ENCODE results near the gene TANC2.

TANC2 gene

DNA sequence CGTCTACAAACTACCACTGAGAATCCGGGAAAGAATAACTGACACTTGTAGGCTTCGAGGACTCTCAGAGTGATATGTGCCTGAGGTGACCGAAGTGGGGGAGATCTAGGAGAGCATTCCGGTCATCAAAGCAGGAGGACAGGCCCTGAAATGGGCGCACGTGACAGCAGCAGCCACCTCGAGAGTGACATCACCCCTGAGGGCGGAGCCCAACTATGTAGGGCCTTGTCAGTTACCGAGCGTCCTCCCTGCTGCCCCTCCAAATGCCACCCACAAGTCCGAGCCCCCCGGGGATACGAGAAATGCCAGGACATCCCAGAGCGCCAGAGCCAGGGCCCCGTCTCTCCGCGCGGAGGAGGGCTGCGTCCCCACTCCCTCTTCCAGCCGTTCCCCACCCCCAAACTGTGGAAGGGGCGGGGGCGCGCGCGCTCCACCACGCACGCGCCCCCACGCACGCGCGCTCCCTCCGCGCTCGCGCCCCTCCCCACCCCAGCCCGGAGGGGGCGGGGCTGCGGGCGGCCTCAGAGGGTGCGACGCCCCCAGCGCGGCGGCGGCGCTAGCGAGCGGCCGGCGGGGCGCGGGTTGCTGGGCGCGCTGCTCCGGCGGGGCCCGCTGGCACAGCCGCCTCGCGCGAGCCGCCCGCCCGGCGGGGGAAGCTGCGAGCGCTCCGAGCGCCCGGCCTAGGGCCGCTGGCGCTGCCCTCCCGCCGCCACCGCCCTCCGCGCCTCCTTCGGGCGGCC lies at the start of gene TANC2:
TSS of gene TANC2 (plus strand) at position 550 of the 740 bp plus-strand sequence. CDS start 43,325 bp downstream, outside the sequence.
- DNase-seq (ENCODE audit: low spot score in 2 of 2): peak; percentile 71 to 87
- in situ Hi-C loops (cut with MboI; ENCODE audit: low sequenced_read_pairs): loop anchor here (5.0 kb wide), 1 partner anchor 254 kb away; no protein-coding TSS in a partner anchor
- H3K27me3 ChIP-seq (ENCODE audit: low read depth): no peaks in the 10 kb centered on the region

GRCh38 chr17:62916684-62917571 lies 49.1 kb upstream of the TANC2 start:
- Histone ChIP-seq H3K4me3 (no peak overlapping the region), H3K4me1 (no peaks in the 10 kb centered on the region; the same call in 1 of the 2 replicates), H3K9me3 (no peaks in the 10 kb centered on the region), H3K36me3 (replicated peaks) (no peaks in the 10 kb centered on the region), H3K27me3 (ENCODE audit: low read depth) (no peaks in the 10 kb centered on the region)
- no peak for DNase-seq (ENCODE audit: low spot score in 2 of 2)
- in situ Hi-C loops (cut with MboI; ENCODE audit: low sequenced_read_pairs): no loop called here

More for the DNA sequence above, at the start of gene TANC2:
- no peaks in the 10 kb centered on the region; the same call in 1 of the 2 replicates for H3K36me3 ChIP-seq (replicated peaks)
- peaks cover 34% of the 10 kb centered on the region for H3K4me1 ChIP-seq
- H3K4me3 ChIP-seq: peak within 1 kb of the TSS; percentile 64
- no peaks in the 10 kb centered on the region for H3K9me3 ChIP-seq

- in situ Hi-C loops (cut with MboI; ENCODE audit: low sequenced_read_pairs): no loop called here
- no peaks in the 10 kb centered on the region; the same call in 1 of the 2 replicates for H3K4me1 ChIP-seq
- no peaks in the 10 kb centered on the region for H3K9me3 ChIP-seq
- no peaks in the 10 kb centered on the region for H3K27me3 ChIP-seq (ENCODE audit: low read depth)
- DNase-seq (ENCODE audit: low spot score in 2 of 2): no peak
- H3K4me3 ChIP-seq: no peak overlapping the region
- H3K36me3 ChIP-seq (replicated peaks): no peaks in the 10 kb centered on the region
These were observed 46.6 kb upstream of the TANC2 start for GRCh38 chr17:62919388-62919787.

- Histone ChIP-seq H3K4me3 (no peak overlapping the region), H3K27me3 (ENCODE audit: low read depth) (no peaks in the 10 kb centered on the region), H3K9me3 (no peaks in the 10 kb centered on the region), H3K36me3 (replicated peaks) (no peaks in the 10 kb centered on the region), H3K4me1 (no peaks in the 10 kb centered on the region; the same call in 1 of the 2 replicates)
- no peak for DNase-seq (ENCODE audit: low spot score in 2 of 2)
- in situ Hi-C loops (cut with MboI; ENCODE audit: low sequenced_read_pairs): no loop called here
These were observed 45.7 kb upstream of the TANC2 start for GRCh38 chr17:62920300-62920699.

- Histone ChIP-seq H3K36me3 (replicated peaks) (no peaks in the 10 kb centered on the region), H3K4me3 (no peak overlapping the region), H3K4me1 (no peaks in the 10 kb centered on the region), H3K9me3 (no peaks in the 10 kb centered on the region), H3K27me3 (ENCODE audit: low read depth) (no peaks in the 10 kb centered on the region)
- in situ Hi-C loops (cut with MboI; ENCODE audit: low sequenced_read_pairs): no loop called here
- DNase-seq (ENCODE audit: low spot score in 2 of 2): no peak
These were observed 44.2 kb upstream of the TANC2 start for GRCh38 chr17:62921817-62922216.

DNA sequence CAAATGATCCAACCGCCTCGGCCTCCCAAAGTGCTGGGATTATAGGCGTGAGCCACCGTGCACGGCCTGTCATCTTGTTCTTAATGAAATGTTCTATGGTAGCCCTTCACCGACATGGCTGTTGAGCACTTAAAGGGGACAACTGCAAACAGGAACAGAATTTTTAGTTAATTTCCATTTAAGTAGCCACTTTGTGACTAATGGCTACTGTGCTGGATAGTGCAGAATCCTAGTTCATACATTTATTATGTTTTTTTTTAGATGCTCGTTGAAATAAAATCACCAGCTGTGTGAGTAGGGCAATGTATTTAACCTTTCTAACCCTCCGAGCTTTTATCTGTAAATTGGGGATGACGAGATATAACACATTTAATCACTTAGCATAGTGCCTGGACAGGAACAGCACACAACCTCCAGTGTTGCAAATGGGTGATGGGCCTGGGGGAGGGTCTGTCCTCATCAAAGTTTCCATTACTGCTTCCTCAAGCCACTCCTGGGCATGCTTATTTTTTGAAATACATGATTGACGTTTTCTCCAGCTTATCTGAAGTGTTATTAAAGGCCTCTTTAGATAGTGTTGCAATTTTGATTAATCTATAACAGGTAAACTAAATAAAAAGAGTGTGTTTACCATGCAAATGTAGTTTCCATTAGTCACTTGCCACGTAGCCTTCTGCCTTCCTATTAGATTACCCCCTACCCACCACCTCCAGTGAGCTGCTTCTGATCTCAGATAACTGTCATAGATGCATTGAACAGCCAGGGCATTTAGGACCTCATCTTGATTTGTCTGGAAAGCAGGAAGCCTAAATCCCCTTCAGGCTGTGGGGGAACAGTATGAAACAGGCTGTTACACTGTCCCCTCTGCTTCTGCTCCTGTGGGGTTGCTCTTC lies 42.5 kb upstream of the TANC2 start:
- Histone ChIP-seq H3K27me3 (ENCODE audit: low read depth) (no peaks in the 10 kb centered on the region), H3K36me3 (replicated peaks) (no peaks in the 10 kb centered on the region), H3K4me3 (no peak overlapping the region), H3K4me1 (no peaks in the 10 kb centered on the region), H3K9me3 (no peaks in the 10 kb centered on the region)
- DNase-seq (ENCODE audit: low spot score in 2 of 2): no peak
- in situ Hi-C loops (cut with MboI; ENCODE audit: low sequenced_read_pairs): no loop called here

GRCh38 chr17:62925267-62925836 lies 40.7 kb upstream of the TANC2 start:
- Histone ChIP-seq H3K36me3 (replicated peaks) (no peaks in the 10 kb centered on the region), H3K4me3 (no peak overlapping the region), H3K9me3 (no peaks in the 10 kb centered on the region), H3K27me3 (ENCODE audit: low read depth) (no peaks in the 10 kb centered on the region), H3K4me1 (no peaks in the 10 kb centered on the region)
- DNase-seq (ENCODE audit: low spot score in 2 of 2): no peak
- in situ Hi-C loops (cut with MboI; ENCODE audit: low sequenced_read_pairs): no loop called here

DNA sequence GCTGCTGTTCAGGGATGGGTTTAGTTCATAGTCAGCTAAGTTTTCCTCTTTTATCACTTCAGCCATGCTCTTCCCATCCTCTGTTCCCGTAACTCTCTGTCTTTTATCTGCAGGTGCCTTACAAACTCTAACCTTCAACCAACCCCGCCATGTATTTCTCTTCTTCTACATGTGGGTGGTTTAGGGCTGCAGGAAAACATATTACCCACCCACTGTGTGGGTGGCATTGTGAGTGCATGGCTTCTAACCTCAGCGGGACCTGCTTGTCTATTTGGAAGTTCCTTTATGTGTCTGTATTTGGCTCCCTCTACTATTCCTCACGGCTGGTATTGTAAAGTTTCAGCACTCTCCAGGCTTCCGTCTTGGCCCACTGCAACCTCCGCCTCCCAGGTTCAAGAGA lies 39.0 kb upstream of the TANC2 start:
- no peaks in the 10 kb centered on the region for H3K9me3 ChIP-seq
- no peak for DNase-seq (ENCODE audit: low spot score in 2 of 2)

GRCh38 chr17:62929320-62929719 lies 36.7 kb upstream of the TANC2 start:
- in situ Hi-C loops (cut with MboI; ENCODE audit: low sequenced_read_pairs): no loop called here
- Histone ChIP-seq H3K36me3 (replicated peaks) (no peaks in the 10 kb centered on the region), H3K27me3 (ENCODE audit: low read depth) (no peaks in the 10 kb centered on the region), H3K9me3 (no peaks in the 10 kb centered on the region), H3K4me1 (no peaks in the 10 kb centered on the region), H3K4me3 (no peak overlapping the region)
- no peak for DNase-seq (ENCODE audit: low spot score in 2 of 2)

More for the DNA sequence above, 39.0 kb upstream of the TANC2 start:
- no peak overlapping the region for H3K4me3 ChIP-seq
- H3K4me1 ChIP-seq: no peaks in the 10 kb centered on the region
- H3K27me3 ChIP-seq (ENCODE audit: low read depth): no peaks in the 10 kb centered on the region
- no peaks in the 10 kb centered on the region for H3K36me3 ChIP-seq (replicated peaks)
- in situ Hi-C loops (cut with MboI; ENCODE audit: low sequenced_read_pairs): no loop called here

DNA sequence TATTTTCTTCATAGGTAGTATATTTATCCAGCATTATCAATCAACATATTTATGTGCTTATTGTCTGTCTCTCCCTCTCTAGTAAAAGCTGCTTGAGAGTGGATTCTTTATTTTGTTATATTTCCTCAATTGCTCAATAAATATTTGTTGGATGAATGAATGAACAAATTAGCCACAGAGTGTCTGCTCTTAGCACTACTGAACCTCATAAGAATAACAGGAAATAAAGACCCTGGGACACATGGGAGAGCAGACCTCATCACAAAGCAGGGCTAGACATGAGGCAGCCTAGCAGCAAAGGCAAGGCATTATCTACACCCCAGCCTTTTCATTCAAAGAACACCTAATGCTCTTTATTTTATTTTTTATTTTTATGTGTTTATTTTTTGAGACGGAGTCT lies 34.9 kb upstream of the TANC2 start:
- H3K4me1 ChIP-seq: peaks cover 2% of the 10 kb centered on the region; the same call in 1 of the 2 replicates
- H3K4me3 ChIP-seq: no peak overlapping the region
- no peaks in the 10 kb centered on the region for H3K9me3 ChIP-seq
- DNase-seq (ENCODE audit: low spot score in 2 of 2): no peak
- no peaks in the 10 kb centered on the region for H3K27me3 ChIP-seq (ENCODE audit: low read depth)
- H3K36me3 ChIP-seq (replicated peaks): no peaks in the 10 kb centered on the region
- in situ Hi-C loops (cut with MboI; ENCODE audit: low sequenced_read_pairs): no loop called here

- Histone ChIP-seq H3K27me3 (ENCODE audit: low read depth) (no peaks in the 10 kb centered on the region), H3K4me3 (no peak overlapping the region), H3K36me3 (replicated peaks) (no peaks in the 10 kb centered on the region), H3K4me1 (peaks cover 2% of the 10 kb centered on the region; the same call in 1 of the 2 replicates), H3K9me3 (no peaks in the 10 kb centered on the region)
- DNase-seq (ENCODE audit: low spot score in 2 of 2): no peak
- in situ Hi-C loops (cut with MboI; ENCODE audit: low sequenced_read_pairs): no loop called here
These were observed 32.3 kb upstream of the TANC2 start for GRCh38 chr17:62933501-62934385.

- peak in 1 of 2 experiments; percentile 39 for DNase-seq (ENCODE audit: low spot score in 2 of 2)
- Histone ChIP-seq H3K36me3 (replicated peaks) (no peaks in the 10 kb centered on the region), H3K27me3 (ENCODE audit: low read depth) (no peaks in the 10 kb centered on the region), H3K4me1 (peaks cover 2% of the 10 kb centered on the region; the same call in 1 of the 2 replicates), H3K4me3 (no peak overlapping the region), H3K9me3 (no peaks in the 10 kb centered on the region)
- in situ Hi-C loops (cut with MboI; ENCODE audit: low sequenced_read_pairs): no loop called here
These were observed 30.9 kb upstream of the TANC2 start for GRCh38 chr17:62935098-62935497.
